AG04450 (cell line): ENCODE data around the gene ARHGEF37. TPM values are rescaled to one million over a fixed set of nuclear protein-coding genes. Genes with fewer than 3 reads are reported as not detected.
"Not testable (repeated sequence)": the region's sequence is repeated elsewhere in the genome, so short reads cannot be mapped to it uniquely, and the experiment has no call there.

ENCODE experiments used
- CTCF ChIA-PET: fragments of 300-600, 350-600 bp; formaldehyde crosslinking; extraction: SDS; loops from one replicate; lab custom pipeline; 2022; ENCODE audit warnings: antibody characterized with exemption, inconsistent platforms; lab: Charles Lee
- POLR2A ChIA-PET: fragments of 350-600 bp; formaldehyde crosslinking; extraction: SDS; loops from one replicate; lab custom pipeline; 2021; ENCODE audit warnings: antibody characterized with exemption, inconsistent platforms; lab: Yijun Ruan, JAX
- DNase-seq: peaks from one replicate; pipeline ENCODE4 v3.0.0-alpha.2; 2011; ENCODE audit warnings: low read depth, low spot score
- H3K27ac ChIP-seq: one replicate; pipeline ENCODE4 v1.5.1; 2012; ENCODE audit warnings: low read depth, low read length, control low read depth
- H3K27me3 ChIP-seq: one replicate; pipeline ENCODE4 v1.6.0; 2012; ENCODE audit warnings: low read length; ENCODE audit not compliant: control insufficient read depth, insufficient read depth
- H3K4me3 ChIP-seq: 2 replicates; pipeline ENCODE4 v1.5.1; 2011; ENCODE audit warnings: mild to moderate bottlenecking, low read depth, low read length, control low read depth
- H3K9me3 ChIP-seq: 2 replicates; pipeline ENCODE4 v1.5.1; 2012; ENCODE audit warnings: low read length; ENCODE audit not compliant: control insufficient read depth, insufficient read depth
- polyA plus RNA-seq: library from polyadenylated mRNA; depleted of rRNA; stranded (reverse); fragments of >200 nt; gene quantifications from 2 replicates; pipeline ENCODE4 v1.2.3, GENCODE V29; 2011
- TF ChIP-seq, protein P1 (sequence below): IDR thresholded peaks from 2 replicates; pipeline ENCODE4 v1.5.1; 2011; ENCODE audit warnings: low read depth, low read length, control low read depth, inconsistent platforms

Gene ARHGEF37
- polyA plus RNA-seq, 1 experiment, result 0.74 TPM

DNA sequence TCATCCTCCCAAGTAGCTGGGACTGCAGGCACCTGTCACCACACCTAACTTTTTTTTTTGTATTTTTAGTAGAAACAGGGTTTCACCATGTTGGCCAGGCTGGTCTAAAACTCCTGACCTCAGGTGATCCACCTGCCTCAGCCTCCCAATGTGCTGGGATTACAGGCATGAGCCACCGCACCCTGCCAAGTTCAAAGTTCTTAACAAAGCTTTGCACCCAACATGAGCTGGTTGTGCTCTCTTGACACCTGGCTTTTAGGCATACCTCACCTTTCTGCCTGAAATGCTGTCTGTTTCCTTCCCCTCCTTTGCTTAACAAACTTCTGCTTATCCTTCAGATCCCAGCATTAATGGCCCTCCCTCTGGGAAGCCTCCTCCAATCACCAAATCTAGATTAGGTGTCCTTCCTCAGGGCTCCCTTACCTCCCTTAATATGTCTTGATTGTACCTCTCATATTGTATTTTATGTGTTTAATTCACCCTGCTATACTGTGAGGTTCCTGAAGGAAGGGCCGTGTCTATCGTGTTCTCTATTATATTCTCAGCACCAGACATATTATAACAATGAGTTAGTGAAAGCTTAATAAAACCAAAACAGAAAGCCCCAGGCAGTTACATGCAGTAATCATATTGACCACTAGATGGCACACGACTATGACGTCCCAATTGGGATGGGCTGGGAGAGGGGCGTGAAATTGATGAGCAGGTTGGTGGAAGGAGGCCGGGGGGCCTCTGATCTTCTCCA is 86.0 kb downstream of the ARHGEF37 start:
- Histone ChIP-seq H3K9me3 (peaks cover 2% of the 10 kb centered on the region; the same call in 1 of the 2 replicates), H3K27ac (no peak overlapping the region), H3K27me3 (peaks cover 7% of the 10 kb centered on the region), H3K4me3 (no peak overlapping the region)
- ChIA-PET CTCF (interaction anchor here (0.5 to 3.8 kb wide), 37 partner anchors 9 to 570 kb away, joined by 3 to 47 read pairs (median 4); partner anchors contain the start of gene PPARGC1B), POLR2A (no interaction called here)
- TF ChIP-seq, protein P1, sequence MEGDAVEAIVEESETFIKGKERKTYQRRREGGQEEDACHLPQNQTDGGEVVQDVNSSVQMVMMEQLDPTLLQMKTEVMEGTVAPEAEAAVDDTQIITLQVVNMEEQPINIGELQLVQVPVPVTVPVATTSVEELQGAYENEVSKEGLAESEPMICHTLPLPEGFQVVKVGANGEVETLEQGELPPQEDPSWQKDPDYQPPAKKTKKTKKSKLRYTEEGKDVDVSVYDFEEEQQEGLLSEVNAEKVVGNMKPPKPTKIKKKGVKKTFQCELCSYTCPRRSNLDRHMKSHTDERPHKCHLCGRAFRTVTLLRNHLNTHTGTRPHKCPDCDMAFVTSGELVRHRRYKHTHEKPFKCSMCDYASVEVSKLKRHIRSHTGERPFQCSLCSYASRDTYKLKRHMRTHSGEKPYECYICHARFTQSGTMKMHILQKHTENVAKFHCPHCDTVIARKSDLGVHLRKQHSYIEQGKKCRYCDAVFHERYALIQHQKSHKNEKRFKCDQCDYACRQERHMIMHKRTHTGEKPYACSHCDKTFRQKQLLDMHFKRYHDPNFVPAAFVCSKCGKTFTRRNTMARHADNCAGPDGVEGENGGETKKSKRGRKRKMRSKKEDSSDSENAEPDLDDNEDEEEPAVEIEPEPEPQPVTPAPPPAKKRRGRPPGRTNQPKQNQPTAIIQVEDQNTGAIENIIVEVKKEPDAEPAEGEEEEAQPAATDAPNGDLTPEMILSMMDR, result peak; percentile 79
- DNase-seq, result no peak

- H3K27ac ChIP-seq, result no peak overlapping the region
- DNase-seq, result no peak
- peaks cover 2% of the 10 kb centered on the region; the same call in 1 of the 2 replicates for H3K9me3 ChIP-seq
- CTCF ChIA-PET, result interaction anchor here (0.7 to 3.8 kb wide), 17 partner anchors 9 to 243 kb away, joined by 3 to 47 read pairs (median 6); no protein-coding TSS in a partner anchor
- peaks cover 7% of the 10 kb centered on the region for H3K27me3 ChIP-seq
- TF ChIP-seq, protein P1, result no peak
- H3K4me3 ChIP-seq, result no peak overlapping the region
- POLR2A ChIA-PET, result no interaction called here
Observed at GRCh38 chr5:149667829-149668330, 86.6 kb downstream of the ARHGEF37 start.

GRCh38 chr5:149669273-149669672 is 88.0 kb downstream of the ARHGEF37 start:
- H3K4me3 ChIP-seq, DNase-seq, POLR2A ChIA-PET, H3K27me3 ChIP-seq, H3K27ac ChIP-seq, H3K9me3 ChIP-seq: not testable (repeated sequence)
- CTCF ChIA-PET, result interaction anchor here (0.7 kb wide), 1 partner anchor 583 kb away, joined by 3 read pairs; no protein-coding TSS in a partner anchor

DNA sequence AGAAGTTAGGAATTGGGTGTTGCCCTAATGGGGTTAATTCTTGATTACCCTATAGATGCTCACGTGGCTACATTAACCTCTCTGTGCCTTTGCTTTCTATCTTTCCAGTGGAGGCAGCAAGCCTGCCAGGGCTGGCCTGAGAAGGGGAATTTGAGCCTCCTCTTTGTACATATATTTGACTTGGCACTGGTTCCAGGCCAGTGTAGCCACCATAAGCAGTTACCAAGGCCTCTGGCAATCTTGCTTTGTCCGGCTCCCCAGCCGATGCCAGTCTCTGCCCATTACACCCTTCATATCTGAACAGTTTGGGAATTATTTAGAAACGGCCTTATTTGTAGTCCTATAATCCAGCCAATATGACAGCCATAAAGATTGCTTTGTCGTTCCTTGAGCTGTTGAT is 90.2 kb downstream of the ARHGEF37 start:
- TF ChIP-seq, protein P1, result no peak
- Histone ChIP-seq H3K27ac (no peak overlapping the region), H3K4me3 (no peak overlapping the region), H3K9me3 (peaks cover 2% of the 10 kb centered on the region; the same call in 1 of the 2 replicates), H3K27me3 (peaks cover 11% of the 10 kb centered on the region)
- no peak for DNase-seq
- POLR2A ChIA-PET, result no interaction called here
- CTCF ChIA-PET, result no interaction called here

GRCh38 chr5:149672701-149673476 is 91.6 kb downstream of the ARHGEF37 start:
- H3K9me3 ChIP-seq, result peaks cover 2% of the 10 kb centered on the region; the same call in 1 of the 2 replicates
- no peak overlapping the region for H3K4me3 ChIP-seq
- H3K27me3 ChIP-seq, result peaks cover 15% of the 10 kb centered on the region
- DNase-seq, result no peak
- ChIA-PET POLR2A (no interaction called here), CTCF (no interaction called here)
- TF ChIP-seq, protein P1, result no peak
- no peak overlapping the region for H3K27ac ChIP-seq
